Fibroblast of lung (primary cell): Measurements from ENCODE around the gene APH1B. TPM values are rescaled to one million over a fixed set of nuclear protein-coding genes. Genes with fewer than 3 reads are reported as not detected.
A peak's percentile ranks its signal among the peaks of the same experiment; 100 is the strongest.

ENCODE experiments used
- DNase-seq, 2 donors: peaks; one replicate each; pipeline versions ENCODE4 v3.0.0 to v3.0.0-alpha.2; 2010; ENCODE audit warnings: low read depth in 2 of 2
- H2AFZ ChIP-seq: 2 replicates; pipeline ENCODE4 v1.5.1; 2012; ENCODE audit warnings: low read length, control low read depth, inconsistent platforms
- H3K27ac ChIP-seq: 2 replicates; pipeline ENCODE4 v1.5.1; 2011; ENCODE audit warnings: low read length, control low read depth; ENCODE audit not compliant: insufficient read depth
- H3K27me3 ChIP-seq: 2 replicates; pipeline ENCODE4 v1.5.1; 2011; ENCODE audit warnings: mild to moderate bottlenecking, low read length; ENCODE audit not compliant: control insufficient read depth, insufficient read depth
- H3K36me3 ChIP-seq: 2 replicates; pipeline ENCODE4 v1.5.1; 2011; ENCODE audit warnings: low read length; ENCODE audit not compliant: control insufficient read depth, insufficient read depth
- H3K4me1 ChIP-seq: 2 replicates; pipeline ENCODE4 v1.5.1; 2011; ENCODE audit warnings: low read length; ENCODE audit not compliant: control insufficient read depth, insufficient read depth; ENCODE audit errors: extremely low read depth
- H3K4me2 ChIP-seq: 2 replicates; pipeline ENCODE4 v1.5.1; 2011; ENCODE audit warnings: low read length, control low read depth; ENCODE audit not compliant: insufficient read depth; ENCODE audit errors: extremely low read depth
- H3K4me3 ChIP-seq, 4 experiments: fragments of 200-600 bp in 1 of 4; sonication (generic) in 1 of 4; replicated peaks in 1 of 4; 2 replicates each; pipeline ENCODE4 v1.5.1; 2011 to 2016; ENCODE audit warnings: low read length in 4 of 4, low read depth in 3 of 4, mild to moderate bottlenecking in 3 of 4, control low read depth in 2 of 4, inconsistent platforms in 1 of 4, mixed read lengths in 1 of 4; ENCODE audit not compliant: insufficient read depth in 1 of 4; ENCODE audit errors: control extremely low read depth in 1 of 4
- H3K79me2 ChIP-seq: 2 replicates; pipeline ENCODE4 v1.5.1; 2012; ENCODE audit warnings: mild to moderate bottlenecking, low read length, inconsistent platforms; ENCODE audit not compliant: control insufficient read depth, insufficient read depth
- H3K9ac ChIP-seq: 2 replicates; pipeline ENCODE4 v1.5.1; 2011; ENCODE audit warnings: mild to moderate bottlenecking, low read length, control low read depth; ENCODE audit not compliant: insufficient read depth
- H3K9me3 ChIP-seq: 2 replicates; pipeline ENCODE4 v1.5.1; 2012; ENCODE audit warnings: low read depth, low read length; ENCODE audit not compliant: control insufficient read depth, insufficient read depth
- H4K20me1 ChIP-seq: 2 replicates; pipeline ENCODE4 v1.5.1; 2011; ENCODE audit warnings: low read length; ENCODE audit not compliant: control insufficient read depth, insufficient read depth; ENCODE audit errors: extremely low read depth
- EZH2 ChIP-seq: IDR thresholded peaks from 2 replicates; pipeline ENCODE4 v1.5.1; 2012; ENCODE audit warnings: low read length, control low read depth, mild to moderate bottlenecking; ENCODE audit errors: missing control alignments
- polyA plus RNA-seq, 2 donors: library from polyadenylated mRNA; depleted of rRNA in 1 of 2; stranded (reverse) in 1 of 2; unstranded in 1 of 2; fragments of >200 nt; gene quantifications; 2 replicates each; pipeline ENCODE4 v1.2.1, GENCODE V29; 2011 to 2012; ENCODE audit warnings: missing spikeins in 1 of 2
- total RNA-seq: library from RNA; depleted of rRNA; stranded (reverse); fragments of >200 nt; gene quantifications from 2 replicates; pipeline ENCODE4 v1.2.1, GENCODE V29; 2014
- TF ChIP-seq, protein P1 (sequence below), 2 donors: IDR thresholded peaks in 1 of 2; conservative IDR thresholded peaks in 1 of 2; 1 replicate in 1 of 2; 2 replicates in 1 of 2; pipeline ENCODE4 v1.5.1; 2011 to 2012; ENCODE audit warnings: low read length in 2 of 2, control low read depth in 1 of 2, inconsistent platforms in 1 of 2, low read depth in 1 of 2, mild to moderate bottlenecking in 1 of 2

The APH1B gene
- total and polyA plus RNA-seq, 2 donors (not counting 1 experiment from before 2014, with no cell fraction given), result 23.5 to 32.2 TPM

DNA sequence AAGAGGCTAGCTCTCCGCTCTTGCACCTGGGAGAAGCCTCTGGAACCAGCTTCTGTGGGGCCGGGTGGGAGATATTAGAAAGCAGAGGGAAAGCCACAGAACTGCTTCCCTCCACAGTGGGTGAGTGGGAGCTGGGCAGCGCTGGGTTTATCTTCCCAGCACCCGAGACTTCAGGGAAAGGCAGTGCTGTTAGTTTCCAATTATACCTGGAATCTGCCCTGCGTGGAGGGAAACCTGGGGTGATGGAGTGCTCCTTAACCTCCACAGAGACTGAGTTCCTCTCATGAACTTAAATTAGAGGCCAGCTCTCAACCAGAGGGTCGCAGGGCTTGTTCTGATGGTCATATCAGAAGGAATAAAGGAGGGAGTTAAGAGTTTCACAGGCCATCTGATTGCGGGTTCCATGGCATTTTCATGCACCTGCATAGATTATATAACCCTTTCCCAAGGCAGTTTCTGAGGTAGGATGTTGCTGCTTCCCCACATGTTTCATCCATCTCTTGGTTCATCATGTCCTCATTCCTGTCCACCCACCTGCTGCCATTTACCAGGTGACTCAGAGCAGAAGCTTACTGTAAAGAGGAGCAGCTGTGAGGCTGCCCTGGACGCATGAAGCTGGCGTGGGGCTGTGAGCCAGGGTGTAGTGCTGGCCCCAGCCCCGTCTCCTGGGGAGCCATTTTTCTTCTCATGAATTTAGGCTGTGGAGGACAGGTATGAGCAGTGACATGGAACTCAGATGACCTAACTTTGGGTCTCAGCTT lies 61.8 kb downstream of the APH1B start:
- no peaks in the 10 kb centered on the region for H3K36me3 ChIP-seq
- H3K4me1 ChIP-seq, result no peaks in the 10 kb centered on the region
- no peak overlapping the region for H3K4me2 ChIP-seq
- no peaks in the 10 kb centered on the region for H3K27me3 ChIP-seq
- no peak overlapping the region for H2AFZ ChIP-seq
- TF ChIP-seq, protein P1, sequence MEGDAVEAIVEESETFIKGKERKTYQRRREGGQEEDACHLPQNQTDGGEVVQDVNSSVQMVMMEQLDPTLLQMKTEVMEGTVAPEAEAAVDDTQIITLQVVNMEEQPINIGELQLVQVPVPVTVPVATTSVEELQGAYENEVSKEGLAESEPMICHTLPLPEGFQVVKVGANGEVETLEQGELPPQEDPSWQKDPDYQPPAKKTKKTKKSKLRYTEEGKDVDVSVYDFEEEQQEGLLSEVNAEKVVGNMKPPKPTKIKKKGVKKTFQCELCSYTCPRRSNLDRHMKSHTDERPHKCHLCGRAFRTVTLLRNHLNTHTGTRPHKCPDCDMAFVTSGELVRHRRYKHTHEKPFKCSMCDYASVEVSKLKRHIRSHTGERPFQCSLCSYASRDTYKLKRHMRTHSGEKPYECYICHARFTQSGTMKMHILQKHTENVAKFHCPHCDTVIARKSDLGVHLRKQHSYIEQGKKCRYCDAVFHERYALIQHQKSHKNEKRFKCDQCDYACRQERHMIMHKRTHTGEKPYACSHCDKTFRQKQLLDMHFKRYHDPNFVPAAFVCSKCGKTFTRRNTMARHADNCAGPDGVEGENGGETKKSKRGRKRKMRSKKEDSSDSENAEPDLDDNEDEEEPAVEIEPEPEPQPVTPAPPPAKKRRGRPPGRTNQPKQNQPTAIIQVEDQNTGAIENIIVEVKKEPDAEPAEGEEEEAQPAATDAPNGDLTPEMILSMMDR (conservative IDR thresholded peaks at IDR 0.05 in 1 of 2, IDR thresholded peaks at IDR 0.05 in 1 of 2; ENCODE audit: low read depth in 1 of 2, low read length in 2 of 2), result no peak
- TF ChIP-seq EZH2, result no peak
- H3K9ac ChIP-seq, result no peak overlapping the region
- H3K4me3 ChIP-seq, result no peak overlapping the region
- H3K9me3 ChIP-seq, result no peaks in the 10 kb centered on the region
- H4K20me1 ChIP-seq, result no peaks in the 10 kb centered on the region
- peak in 1 of 2 donors; percentile 38 for DNase-seq
- no peaks in the 10 kb centered on the region for H3K79me2 ChIP-seq
- no peak overlapping the region for H3K27ac ChIP-seq

DNA sequence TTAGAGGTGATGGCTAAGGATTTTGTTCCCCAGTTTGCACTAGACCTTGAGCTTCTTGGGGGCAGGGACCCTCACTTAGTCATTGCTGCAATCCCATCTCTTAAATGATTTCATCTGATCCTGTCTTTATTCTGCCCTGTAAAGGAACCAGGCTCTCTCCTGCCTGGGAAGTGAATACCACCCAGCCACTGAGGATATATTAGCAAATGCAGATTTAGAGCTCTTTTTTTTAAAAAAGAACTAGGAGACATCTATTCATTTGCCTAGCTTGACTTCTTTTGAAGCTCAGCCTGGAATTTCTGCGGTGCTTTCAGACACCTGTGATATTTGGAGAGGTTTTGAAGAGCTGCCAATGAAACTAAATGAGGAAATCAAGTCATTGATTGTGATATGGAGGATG lies 62.4 kb downstream of the APH1B start:
- H3K9ac ChIP-seq, result no peak overlapping the region
- H3K27ac ChIP-seq, result no peak overlapping the region
- H3K36me3 ChIP-seq, result no peaks in the 10 kb centered on the region
- no peak for TF ChIP-seq EZH2
- TF ChIP-seq, protein P1 (conservative IDR thresholded peaks at IDR 0.05 in 1 of 2, IDR thresholded peaks at IDR 0.05 in 1 of 2; ENCODE audit: low read depth in 1 of 2, low read length in 2 of 2), result no peak
- H4K20me1 ChIP-seq, result no peaks in the 10 kb centered on the region
- no peak overlapping the region for H3K4me3 ChIP-seq
- no peaks in the 10 kb centered on the region for H3K27me3 ChIP-seq
- no peaks in the 10 kb centered on the region for H3K79me2 ChIP-seq
- no peak for DNase-seq
- no peak overlapping the region for H2AFZ ChIP-seq
- H3K4me2 ChIP-seq, result no peak overlapping the region
- H3K9me3 ChIP-seq, result no peaks in the 10 kb centered on the region
- H3K4me1 ChIP-seq, result no peaks in the 10 kb centered on the region

DNA sequence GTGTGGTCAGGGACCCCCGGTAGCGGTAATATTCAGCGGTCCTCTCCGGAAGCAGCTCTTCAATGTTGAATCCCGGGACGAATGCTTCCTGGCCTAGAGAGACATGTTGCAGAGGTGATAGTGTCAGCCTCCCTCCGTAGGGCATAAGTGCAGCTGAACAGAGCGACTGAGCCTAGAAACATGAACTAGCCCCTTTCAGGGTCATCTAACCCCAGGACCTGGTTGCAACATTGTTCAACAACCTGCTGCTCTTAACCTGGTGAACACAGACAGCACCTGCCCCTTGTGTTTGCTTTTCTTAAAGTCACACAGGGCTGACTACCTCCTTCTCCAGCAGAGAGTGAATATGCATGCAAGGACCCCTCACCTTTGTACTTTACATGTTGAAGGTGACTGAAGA lies 62.9 kb downstream of the APH1B start:
- no peak for TF ChIP-seq EZH2
- Histone ChIP-seq H2AFZ (no peak overlapping the region), H4K20me1 (no peaks in the 10 kb centered on the region), H3K36me3 (no peaks in the 10 kb centered on the region), H3K4me3 (no peak overlapping the region), H3K27ac (no peak overlapping the region), H3K4me2 (no peak overlapping the region), H3K79me2 (no peaks in the 10 kb centered on the region), H3K9ac (no peak overlapping the region), H3K9me3 (no peaks in the 10 kb centered on the region), H3K4me1 (no peaks in the 10 kb centered on the region), H3K27me3 (no peaks in the 10 kb centered on the region)
- DNase-seq, result no peak
